Lower leg skin (tissue), 3 donors: ENCODE results near the gene CDKAL1.

Experiments used
- POLR2A ChIP-seq, 2 donors: fragments of 450-650 bp; IDR thresholded peaks; one replicate each; pipeline ENCODE4 v1.6.1; 2016 to 2017; ENCODE audit warnings: antibody characterized with exemption in 2 of 2, mild to moderate bottlenecking in 1 of 2, moderate library complexity in 1 of 2
- TF ChIP-seq, protein P1 (sequence below), 3 donors: fragments of 450-650 bp; IDR thresholded peaks; one replicate each; pipeline ENCODE4 v1.5.1; 2016; ENCODE audit warnings: antibody characterized with exemption in 3 of 3, mild to moderate bottlenecking in 3 of 3, moderate library complexity in 2 of 3

DNA sequence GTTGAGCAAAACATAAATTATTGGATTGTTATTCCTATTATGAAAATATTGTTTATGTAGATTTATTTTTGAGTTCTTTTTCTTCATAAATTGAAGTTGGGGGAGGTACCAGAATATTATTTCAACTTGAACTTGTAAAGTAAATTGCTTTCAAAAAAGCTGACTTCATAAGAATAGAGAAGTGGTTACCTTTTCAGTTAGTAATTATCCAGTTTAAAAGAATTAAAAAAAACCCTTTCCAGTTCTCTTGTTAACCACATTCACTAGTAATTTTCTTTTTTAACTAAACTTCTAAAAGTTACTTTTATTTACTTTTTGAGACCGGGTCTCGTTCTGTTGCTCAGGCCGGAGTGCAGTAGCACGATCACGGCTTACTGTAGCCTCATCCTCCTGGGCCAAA lies 124.3 kb downstream of the CDKAL1 start:
- TF ChIP-seq, protein P1, sequence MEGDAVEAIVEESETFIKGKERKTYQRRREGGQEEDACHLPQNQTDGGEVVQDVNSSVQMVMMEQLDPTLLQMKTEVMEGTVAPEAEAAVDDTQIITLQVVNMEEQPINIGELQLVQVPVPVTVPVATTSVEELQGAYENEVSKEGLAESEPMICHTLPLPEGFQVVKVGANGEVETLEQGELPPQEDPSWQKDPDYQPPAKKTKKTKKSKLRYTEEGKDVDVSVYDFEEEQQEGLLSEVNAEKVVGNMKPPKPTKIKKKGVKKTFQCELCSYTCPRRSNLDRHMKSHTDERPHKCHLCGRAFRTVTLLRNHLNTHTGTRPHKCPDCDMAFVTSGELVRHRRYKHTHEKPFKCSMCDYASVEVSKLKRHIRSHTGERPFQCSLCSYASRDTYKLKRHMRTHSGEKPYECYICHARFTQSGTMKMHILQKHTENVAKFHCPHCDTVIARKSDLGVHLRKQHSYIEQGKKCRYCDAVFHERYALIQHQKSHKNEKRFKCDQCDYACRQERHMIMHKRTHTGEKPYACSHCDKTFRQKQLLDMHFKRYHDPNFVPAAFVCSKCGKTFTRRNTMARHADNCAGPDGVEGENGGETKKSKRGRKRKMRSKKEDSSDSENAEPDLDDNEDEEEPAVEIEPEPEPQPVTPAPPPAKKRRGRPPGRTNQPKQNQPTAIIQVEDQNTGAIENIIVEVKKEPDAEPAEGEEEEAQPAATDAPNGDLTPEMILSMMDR (IDR thresholded peaks at IDR 0.05) = no peak
- no peak for TF ChIP-seq POLR2A (IDR thresholded peaks at IDR 0.05)
